Measurements from ENCODE around the gene PRADC1.

GRCh38 chr2:73244580-73244979, 11.5 kb upstream of the PRADC1 start:
- TF ChIP-seq CTCF (IDR thresholded peaks at IDR 0.05) = no peak
- TF ChIP-seq POLR2AphosphoS5 (IDR thresholded peaks at IDR 0.05; ENCODE audit: low read depth, low read length) = no peak
- no peak for TF ChIP-seq REST (IDR thresholded peaks at IDR 0.05; ENCODE audit: insufficient read depth in 1 of 2, low read depth in 2 of 2, low read length in 1 of 2)
